Stimulated activated CD8-positive, alpha-beta memory T cell treated with anti-CD3 and anti-CD28 coated beads, Interleukin-2, amount 100 ng/mL, for 1 hour (primary cell): ENCODE data around the gene IPCEF1.
A peak's percentile ranks its signal among the peaks of the same experiment; 100 is the strongest.

Experiments
- DNase-seq, 2 donors: peaks; one replicate each; pipeline ENCODE4 v3.0.0-alpha.2; 2020; ENCODE audit warnings: low read depth in 2 of 2

IPCEF1 gene

GRCh38 chr6:154292855-154293519 is 63.6 kb downstream of the IPCEF1 start:
- no peak for DNase-seq

GRCh38 chr6:154292066-154292465 is 64.5 kb downstream of the IPCEF1 start:
- no peak for DNase-seq

- no peak for DNase-seq
Measured at GRCh38 chr6:154289818-154290508, 66.6 kb downstream of the IPCEF1 start.

DNA sequence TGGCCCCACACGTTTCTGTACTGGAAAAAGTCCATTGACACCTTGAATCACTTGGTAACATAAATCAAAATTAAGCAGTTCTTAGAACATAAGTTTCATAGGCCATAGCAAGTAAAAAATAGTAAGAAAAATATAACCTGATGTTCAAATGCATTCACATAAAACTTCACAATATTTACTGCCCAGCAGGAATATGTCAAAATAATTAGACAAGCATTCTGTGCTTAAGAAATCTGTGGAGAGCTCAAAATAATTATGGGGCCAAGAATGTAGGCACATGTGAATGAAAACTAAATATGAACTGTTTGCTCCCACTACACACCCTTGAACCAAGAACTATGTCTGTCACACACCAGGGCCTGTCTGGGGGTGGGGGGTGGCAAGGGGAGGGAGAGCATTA is 70.8 kb downstream of the IPCEF1 start:
- DNase-seq, result no peak

- DNase-seq, result no peak
Measured at GRCh38 chr6:154284313-154284853, 72.2 kb downstream of the IPCEF1 start.

DNA sequence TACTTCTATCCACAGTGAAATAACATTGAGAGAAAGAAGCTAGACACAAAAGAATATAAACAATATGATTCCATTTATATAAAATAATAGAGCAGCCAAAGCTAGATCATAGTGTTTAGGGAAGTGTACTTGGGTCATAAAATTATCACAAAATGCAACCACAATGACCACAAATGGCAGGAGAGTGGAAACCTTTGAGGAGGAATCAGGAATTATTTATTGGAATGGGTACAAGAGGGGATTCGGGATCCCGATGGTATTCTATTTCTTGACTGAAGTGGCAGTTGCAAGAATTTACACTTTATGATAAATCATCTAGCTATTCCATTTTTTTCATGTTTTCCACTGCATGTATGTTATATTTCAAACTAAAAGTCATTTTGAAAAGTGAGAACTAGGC is 76.1 kb downstream of the IPCEF1 start:
- DNase-seq, result no peak

DNA sequence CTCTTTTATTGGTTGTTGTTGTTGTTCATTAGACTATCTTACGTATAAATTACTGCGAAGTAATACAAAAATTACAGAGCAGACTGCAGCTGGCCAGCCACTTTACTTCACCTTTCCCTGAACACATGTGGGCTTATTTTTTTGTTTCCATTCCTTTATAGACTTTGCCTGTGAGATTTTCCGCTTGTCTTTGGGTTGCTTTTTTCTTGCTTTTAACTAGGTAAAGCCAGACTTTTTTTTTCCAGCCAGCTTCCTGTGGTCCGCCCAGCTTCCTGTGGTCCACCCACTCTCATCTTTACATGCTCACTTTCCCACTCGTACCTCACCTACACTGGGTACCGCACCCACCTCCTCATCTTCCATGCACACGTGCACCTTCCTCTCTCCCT is 79.0 kb downstream of the IPCEF1 start:
- DNase-seq, result peak in 1 of 2 donors; percentile 5

DNA sequence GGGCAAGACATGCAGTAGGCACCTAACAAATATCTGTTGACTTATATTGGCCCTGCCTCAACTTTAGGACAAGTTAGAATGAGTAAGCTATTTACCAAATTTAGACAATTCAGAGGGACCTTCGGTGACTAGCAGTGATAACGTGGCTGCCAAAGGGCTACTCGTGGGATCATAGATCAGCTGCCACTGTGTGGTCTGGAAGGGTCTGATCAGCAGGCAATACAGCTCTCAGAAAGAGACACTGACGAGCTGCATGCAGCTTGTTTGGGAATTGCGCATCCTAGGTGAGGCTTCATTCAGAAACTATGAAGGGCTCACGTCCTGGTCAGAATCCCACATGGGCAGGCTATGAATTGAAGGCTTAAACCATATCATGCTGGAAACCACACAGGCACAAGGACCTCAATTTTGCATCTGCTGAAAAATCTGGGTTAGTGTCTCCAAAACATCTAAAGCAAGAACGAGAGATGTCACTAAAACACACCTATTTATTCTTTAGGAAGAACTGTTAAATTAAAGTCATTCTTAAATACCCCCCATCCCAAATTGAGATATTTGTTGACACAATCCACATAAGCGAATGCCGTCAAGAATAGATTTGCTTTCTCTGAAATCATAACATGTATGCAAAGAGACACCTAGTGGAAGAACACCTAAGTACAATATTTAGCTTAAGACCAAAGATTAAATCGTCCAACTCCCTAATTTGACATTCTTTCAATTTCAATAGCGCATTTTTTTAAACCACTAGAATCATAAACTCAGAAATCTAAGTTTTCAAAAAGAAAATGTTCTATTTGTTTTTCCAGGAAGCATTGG is 79.6 kb downstream of the IPCEF1 start:
- no peak for DNase-seq

DNA sequence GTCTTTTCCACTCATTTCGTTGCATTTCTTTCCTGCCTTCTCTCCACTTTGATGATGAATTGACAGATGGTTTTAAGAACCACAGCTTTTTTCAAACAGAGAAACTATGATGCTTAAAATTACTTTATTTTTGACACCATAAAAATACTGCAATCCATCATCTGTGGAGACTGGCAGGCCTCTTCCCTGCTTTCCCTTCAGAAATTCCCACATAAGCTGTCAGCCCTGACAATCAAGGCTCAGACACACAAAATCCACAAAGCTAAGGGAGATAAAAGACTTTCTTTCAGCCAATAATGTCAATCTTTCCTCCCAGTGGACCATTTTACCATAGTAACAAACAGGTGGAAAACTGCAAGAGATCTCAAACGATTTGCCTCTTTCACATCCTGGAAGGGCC is 82.4 kb downstream of the IPCEF1 start:
- no peak for DNase-seq

DNA sequence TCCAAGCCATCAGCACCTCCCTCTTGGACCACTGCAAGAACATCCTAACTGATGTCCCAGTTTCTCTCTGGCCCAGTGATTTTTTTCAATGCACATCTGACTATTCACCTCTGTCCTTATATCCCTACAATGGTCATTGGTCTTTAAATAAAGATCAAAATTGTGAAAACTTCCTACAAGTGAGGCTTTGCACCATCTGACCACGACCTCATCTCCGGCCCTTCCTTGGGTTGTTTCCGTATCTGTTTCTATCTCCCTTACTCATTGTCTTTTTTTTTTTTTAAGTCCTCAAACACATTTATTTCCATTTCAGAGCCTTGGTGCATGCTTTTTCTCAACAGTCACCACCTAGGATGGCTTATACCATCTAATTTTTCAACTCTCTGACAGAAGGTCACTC is 88.1 kb downstream of the IPCEF1 start:
- DNase-seq, result no peak

DNA sequence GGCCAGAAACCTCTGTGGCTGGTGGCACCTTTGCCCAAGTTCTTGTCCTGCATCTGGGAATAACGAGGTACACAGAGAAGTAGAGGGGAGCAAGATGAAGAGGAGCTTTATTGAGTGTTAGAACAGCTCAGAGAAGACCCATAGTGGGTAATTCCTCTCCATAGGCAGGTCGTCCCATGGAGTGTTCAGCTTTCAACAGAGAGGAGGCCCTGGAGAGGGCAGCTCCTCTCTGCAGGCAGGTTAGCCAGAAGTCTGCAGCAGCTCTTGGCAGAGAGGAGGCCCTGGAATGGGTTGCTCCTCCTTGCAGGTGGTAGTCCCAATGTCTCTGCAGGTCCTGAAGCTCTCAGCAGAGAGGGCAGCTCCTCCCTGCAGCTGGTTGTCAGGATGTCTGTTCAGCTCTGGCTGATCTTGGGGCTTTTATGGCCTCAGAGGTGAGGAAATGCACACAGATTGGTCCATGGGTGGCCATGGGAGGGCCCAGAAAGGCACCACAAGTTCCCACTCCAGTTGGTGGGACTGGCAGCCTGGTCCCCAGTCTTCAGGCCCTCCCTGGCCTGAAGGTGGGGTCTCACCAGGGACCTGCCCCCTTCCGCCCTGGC is 89.0 kb downstream of the IPCEF1 start:
- DNase-seq, result no peak

- no peak for DNase-seq
Measured at GRCh38 chr6:154266560-154267099, 90.0 kb downstream of the IPCEF1 start.

DNA sequence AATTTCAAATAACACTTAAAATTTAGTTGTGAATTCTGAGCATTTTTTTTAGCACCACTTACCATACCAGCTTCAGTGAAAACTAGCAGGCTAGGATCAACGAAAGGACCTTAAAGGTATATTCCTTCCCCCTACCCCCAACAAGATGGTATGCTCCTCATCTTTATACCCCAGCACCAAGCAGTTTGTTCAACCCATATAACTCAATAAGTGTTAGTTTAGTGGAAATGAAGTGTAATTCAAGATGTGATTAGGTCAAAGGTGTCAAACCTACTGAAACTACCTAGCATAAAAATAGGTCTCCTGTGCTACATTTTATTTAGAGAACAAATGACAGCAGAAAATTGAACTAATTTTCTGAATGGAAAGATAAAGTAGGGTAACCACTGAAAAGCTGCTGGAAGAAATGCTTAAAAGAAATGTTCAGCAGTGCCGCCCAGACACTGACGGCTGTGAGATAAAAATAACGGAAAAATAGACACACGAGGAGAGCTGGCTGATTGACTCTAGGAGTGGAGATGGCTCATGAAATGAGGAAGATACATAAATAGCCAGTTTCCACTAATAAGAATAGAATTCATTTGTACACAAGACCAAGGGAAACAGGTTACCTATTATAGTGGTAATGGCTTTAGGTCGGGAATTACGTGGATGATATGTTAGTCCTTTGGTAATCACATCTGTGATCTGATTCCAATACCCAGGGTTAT is 94.8 kb downstream of the IPCEF1 start:
- no peak for DNase-seq

- no peak for DNase-seq
Measured at GRCh38 chr6:154258064-154258757, 98.4 kb downstream of the IPCEF1 start.

DNA sequence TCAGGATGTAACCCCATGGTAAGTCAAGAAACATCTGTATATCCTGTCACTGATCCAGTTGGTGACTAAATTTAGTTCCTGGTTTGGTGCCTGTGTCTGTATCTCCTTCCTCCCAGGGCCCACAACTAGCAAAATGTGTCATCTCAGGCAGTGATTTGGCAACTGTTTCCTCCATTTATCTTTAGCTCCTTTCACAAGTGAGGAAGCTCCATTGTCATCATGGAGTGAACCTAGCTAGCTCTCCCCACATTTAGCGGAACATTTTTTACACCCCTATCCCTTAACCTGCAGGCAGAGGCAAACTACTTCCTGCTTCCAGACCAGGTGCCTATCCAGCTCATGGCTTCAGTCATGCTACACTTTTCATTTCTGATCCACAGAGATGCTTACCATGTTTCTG is 99.5 kb downstream of the IPCEF1 start:
- no peak for DNase-seq

- no peak for DNase-seq
Measured at GRCh38 chr6:154252678-154253077, 103.9 kb downstream of the IPCEF1 start.

DNA sequence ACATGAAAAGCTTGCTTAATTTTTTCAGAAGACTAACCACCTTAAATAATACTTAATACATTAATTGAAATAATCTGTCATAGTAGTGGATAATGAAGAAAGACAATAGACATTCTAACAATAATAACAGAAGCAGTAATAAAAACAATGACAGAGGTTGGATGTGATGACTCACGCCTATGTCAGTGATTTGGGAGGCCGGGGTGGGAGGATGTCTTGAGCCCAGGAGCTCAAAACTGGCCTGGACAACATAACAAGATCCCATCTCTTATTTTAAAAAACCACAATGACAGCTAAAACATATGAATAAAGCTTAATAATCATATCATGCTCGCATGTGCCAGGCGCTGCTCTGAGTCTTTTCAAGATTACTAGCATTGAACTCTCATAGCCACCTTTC is 105.5 kb downstream of the IPCEF1 start:
- no peak for DNase-seq

GRCh38 chr6:154249499-154250298 is 106.9 kb downstream of the IPCEF1 start:
- no peak for DNase-seq

GRCh38 chr6:154247119-154247861 is 109.3 kb downstream of the IPCEF1 start:
- DNase-seq, result no peak
